Measurements from ENCODE around the gene NLRP11.

DNA sequence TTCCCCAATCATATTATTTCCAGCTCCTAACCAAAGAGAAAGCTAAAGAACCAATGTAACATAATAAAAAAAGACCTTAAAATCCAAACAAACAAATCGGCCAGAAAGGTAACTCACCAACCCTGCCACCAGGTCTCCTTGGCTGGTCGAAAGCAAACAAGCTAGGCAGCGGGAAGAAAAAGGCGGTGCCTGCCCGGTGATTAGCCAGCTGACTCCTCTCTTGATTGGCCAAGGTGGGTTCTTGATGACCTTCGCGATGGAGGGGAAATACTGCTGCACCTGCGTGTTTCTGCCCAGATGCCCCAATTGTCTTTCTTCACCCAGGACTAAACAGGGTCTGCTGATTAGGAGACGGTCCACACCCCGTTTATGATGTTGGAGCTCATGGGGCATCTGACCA lies at the start of gene NLRP11:
- TF ChIP-seq, protein P1, sequence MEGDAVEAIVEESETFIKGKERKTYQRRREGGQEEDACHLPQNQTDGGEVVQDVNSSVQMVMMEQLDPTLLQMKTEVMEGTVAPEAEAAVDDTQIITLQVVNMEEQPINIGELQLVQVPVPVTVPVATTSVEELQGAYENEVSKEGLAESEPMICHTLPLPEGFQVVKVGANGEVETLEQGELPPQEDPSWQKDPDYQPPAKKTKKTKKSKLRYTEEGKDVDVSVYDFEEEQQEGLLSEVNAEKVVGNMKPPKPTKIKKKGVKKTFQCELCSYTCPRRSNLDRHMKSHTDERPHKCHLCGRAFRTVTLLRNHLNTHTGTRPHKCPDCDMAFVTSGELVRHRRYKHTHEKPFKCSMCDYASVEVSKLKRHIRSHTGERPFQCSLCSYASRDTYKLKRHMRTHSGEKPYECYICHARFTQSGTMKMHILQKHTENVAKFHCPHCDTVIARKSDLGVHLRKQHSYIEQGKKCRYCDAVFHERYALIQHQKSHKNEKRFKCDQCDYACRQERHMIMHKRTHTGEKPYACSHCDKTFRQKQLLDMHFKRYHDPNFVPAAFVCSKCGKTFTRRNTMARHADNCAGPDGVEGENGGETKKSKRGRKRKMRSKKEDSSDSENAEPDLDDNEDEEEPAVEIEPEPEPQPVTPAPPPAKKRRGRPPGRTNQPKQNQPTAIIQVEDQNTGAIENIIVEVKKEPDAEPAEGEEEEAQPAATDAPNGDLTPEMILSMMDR (IDR thresholded peaks at IDR 0.05): no peak
- no peak for TF ChIP-seq POLR2A (IDR thresholded peaks at IDR 0.05)
